Ishikawa (cell line): ENCODE data around the gene TMEM270.

Experiments
- CREB1 ChIP-seq: IDR thresholded peaks from 2 replicates; pipeline ENCODE4 v1.6.1; 2012; ENCODE audit warnings: low read depth
- TAF1 ChIP-seq: IDR thresholded peaks from 2 replicates; pipeline ENCODE4 v1.6.1; 2012; ENCODE audit warnings: low read depth, mild to moderate bottlenecking
- YY1 ChIP-seq: IDR thresholded peaks from 2 replicates; pipeline ENCODE4 v1.6.1; 2012; ENCODE audit warnings: low read depth

DNA sequence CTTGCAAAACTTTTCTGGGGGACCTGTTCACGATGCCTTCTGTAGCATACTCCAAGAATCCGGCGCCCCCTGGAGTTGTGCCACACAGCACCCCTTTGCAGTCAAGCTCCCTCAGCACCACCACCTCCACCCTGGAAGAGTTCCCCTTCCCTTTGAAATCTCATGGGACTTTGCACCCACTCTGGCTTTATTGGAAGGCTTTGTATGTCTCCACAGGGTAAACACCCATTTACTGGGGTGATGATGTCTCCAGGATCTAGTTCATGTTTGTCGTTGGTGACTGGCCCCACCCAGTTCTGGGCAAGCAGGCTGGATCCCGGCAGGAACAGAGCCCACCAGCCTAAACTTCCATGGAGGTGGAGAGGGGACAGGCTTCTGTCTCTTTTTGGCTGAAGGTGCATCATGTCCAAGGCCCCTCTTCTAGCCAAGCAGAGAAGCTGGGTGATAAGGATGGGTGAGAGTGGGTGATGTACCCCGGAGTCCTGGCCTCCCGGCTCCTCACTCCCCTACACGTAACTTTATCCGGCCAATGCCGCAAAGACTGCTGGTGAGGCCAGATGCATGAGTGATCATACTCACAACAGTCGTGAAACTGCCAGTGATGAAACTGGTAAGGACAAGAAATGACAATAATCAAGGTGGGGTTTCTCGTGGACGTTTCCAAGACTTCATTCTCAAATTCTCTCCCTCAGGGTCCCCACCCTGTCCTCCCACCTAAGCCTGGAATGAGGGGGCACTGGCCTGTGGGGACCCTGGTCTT is 30.9 kb upstream of the TMEM270 start:
- no peak for TF ChIP-seq YY1
- no peak for TF ChIP-seq TAF1
- no peak for TF ChIP-seq CREB1
